ENCODE data around the gene GASK1B. TPM values are rescaled to one million over a fixed set of nuclear protein-coding genes. Genes with fewer than 3 reads are reported as not detected.

Gene GASK1B
- polyA plus RNA-seq, 6 donors from 2014 or later, result 0.04 to 0.23 (median 0.20) TPM; not detected in 2

DNA sequence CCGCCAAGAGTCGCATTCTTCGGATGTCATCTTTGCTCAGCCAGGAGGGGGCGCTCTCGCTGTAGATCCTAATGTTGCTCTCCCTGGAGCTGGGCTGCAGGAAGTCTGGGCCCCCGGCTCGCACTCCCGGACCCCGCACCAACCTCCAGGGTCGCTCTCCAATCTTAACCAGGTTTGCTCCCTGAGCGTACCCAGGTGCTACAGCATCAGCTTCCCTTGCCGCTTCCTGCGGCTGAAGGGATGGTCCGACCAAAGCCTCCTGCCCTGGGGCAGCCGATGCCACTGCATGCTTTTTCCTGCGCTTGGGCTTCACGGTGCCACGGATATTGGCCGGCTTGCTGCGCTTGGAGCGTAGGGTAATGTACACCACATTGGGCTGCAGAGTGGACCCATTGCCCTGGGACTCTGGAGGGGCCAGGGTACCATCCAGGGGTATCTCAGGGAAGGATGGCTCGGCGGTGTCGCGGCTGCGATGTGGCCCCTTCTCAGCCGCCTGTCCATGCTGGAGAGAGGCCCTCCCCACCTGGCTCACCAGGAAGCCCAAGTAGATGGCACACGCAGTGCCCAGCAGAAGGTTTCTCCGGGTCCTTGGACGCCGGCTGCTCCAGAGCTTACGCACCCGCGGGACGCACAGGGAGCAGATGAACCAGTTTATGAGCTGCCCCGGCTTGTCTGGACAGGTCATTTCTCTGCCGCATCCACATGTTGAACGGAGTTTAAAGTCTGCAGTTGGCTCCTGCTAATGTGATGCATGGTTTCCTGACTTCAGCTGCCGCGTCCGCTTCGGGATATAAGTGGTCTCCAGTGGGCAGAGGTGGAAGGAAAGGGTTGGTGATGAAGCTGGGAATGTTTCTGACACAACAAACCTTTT is 1.9 kb downstream of the GASK1B start:
- H3K4me3 Mint-ChIP-seq, result no peak overlapping the region
- H3K4me1 Mint-ChIP-seq, result peaks cover 0 to 14% (median 0%) of the 10 kb centered on the region in 3 donors
- ATAC-seq (ENCODE audit: low read depth in 2 of 2) (no peak), DNase-seq (no peak)
- no peaks in the 10 kb centered on the region for H3K36me3 Mint-ChIP-seq
- peaks cover 21 to 48% (median 38%) of the 10 kb centered on the region in 3 donors for H3K27me3 Mint-ChIP-seq
- H3K9me3 Mint-ChIP-seq, result no peaks in the 10 kb centered on the region
- H3K27ac Mint-ChIP-seq, result no peak overlapping the region

DNA sequence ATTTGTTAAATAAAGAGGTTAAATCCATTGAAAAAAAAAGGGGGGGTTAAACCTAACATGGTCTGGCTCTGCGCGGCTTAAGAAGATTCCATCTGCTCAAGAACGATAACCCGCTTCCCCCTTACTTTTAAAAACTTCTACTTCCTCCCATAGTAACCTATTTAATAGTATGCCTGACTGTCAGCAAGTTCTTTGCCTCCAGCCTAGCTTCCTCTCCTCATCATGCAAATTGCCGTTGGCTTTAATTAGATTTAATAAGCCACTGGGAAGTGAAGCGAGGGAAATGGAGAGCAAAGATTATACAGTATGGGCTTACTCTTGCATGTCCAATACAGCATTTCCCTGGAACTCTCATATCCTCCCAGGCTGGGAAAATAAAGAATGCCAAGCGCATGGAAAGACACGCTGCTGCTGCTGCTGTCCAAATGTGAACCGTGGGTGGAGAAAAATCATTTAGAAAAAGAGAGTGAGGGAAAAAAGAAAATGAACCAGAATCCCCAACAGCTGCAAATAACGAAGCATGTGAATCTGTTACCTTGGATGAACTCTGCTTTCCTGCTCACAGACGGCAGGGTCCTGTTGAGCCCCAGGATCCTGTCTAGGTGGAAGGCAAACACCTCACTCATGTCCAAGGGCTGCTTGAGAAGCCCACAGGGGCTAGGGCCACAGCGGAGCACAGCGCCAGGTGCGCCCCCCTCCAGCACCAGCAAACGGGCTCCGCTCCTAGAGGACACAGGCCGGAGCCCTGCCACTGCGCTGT is 2.7 kb downstream of the GASK1B start:
- no peaks in the 10 kb centered on the region for H3K9me3 Mint-ChIP-seq
- H3K27ac Mint-ChIP-seq, result no peak overlapping the region
- ATAC-seq (ENCODE audit: low read depth in 2 of 2), result peak in 1 of 2 donors; percentile 18
- no peak overlapping the region for H3K4me3 Mint-ChIP-seq
- DNase-seq, result no peak
- H3K4me1 Mint-ChIP-seq, result peaks cover 0 to 14% (median 0%) of the 10 kb centered on the region in 3 donors
- H3K36me3 Mint-ChIP-seq, result no peaks in the 10 kb centered on the region
- H3K27me3 Mint-ChIP-seq, result peaks cover 22 to 48% (median 38%) of the 10 kb centered on the region in 3 donors

DNA sequence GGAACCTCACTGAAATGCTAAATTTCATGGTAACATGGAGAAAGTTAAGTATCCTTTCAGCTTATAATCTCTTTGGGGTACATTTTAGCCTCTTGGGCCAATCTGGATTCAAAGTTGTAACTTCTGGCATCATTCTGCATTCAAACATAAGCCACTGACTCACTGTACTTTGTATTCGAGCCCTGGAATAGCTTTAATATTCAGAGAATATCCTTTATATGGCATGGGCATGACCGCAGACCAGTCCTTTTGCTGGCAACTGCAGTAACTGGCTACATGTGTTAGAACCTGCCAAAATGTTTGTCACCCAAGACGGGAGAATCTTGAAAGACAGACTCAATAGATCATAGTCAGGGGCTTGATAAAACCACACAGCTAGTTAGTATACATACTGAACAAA is 3.3 kb downstream of the GASK1B start:
- peaks cover 22 to 42% (median 38%) of the 10 kb centered on the region in 3 donors for H3K27me3 Mint-ChIP-seq

DNA sequence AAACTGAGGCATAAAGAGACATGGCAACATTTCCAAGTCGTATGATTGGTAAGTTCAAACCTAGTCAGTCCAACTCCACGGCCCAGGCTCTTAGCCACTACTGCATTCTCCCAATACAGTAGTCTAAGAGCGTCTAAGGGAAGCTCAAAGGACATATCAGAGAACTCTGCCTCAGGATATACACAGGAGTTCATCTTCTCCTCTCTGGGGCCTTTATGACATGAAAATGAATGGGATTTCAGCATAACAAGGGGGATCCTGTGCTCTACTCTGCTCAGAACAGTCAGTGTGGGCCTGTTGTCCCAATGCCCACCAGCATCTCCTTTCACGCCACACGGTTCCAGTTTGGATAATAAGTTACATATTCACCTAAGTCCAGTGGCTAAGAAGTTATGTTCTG is 4.2 kb downstream of the GASK1B start:
- DNase-seq, result no peak
- no peak overlapping the region for H3K27ac Mint-ChIP-seq
- peaks cover 0 to 14% (median 0%) of the 10 kb centered on the region in 3 donors for H3K4me1 Mint-ChIP-seq
- peaks cover 26 to 39% (median 38%) of the 10 kb centered on the region in 3 donors for H3K27me3 Mint-ChIP-seq
- no peak overlapping the region for H3K4me3 Mint-ChIP-seq
- no peak for ATAC-seq (ENCODE audit: low read depth in 2 of 2)
- peaks cover 0 to 2% (median 0%) of the 10 kb centered on the region in 7 donors for H3K9me3 Mint-ChIP-seq
- H3K36me3 Mint-ChIP-seq, result no peaks in the 10 kb centered on the region

More for the DNA sequence above, 3.3 kb downstream of the GASK1B start:
- no peak overlapping the region for H3K4me3 Mint-ChIP-seq
- DNase-seq (no peak), ATAC-seq (ENCODE audit: low read depth in 2 of 2) (no peak)
- no peaks in the 10 kb centered on the region for H3K9me3 Mint-ChIP-seq
- no peak overlapping the region for H3K27ac Mint-ChIP-seq
- no peaks in the 10 kb centered on the region for H3K36me3 Mint-ChIP-seq
- H3K4me1 Mint-ChIP-seq, result peaks cover 0 to 14% (median 0%) of the 10 kb centered on the region in 3 donors

DNA sequence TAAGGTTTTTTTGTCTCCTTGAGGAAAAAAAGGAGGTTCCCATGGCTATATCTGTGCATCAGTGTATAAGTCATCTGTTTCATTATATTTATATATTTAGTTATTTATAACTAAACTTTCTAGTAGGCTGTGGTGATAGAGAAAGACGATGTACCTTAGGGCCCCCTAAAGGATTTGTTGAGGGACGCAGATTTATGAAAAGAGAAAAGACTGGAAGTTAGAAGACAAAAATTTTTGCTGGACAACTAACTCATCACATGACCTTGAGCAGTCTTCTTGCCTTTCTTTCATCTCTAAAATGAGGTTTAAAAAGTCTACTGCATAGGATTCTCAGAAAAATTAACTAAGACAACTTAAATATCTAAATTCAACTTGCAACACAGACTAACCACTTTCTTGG is 6.1 kb downstream of the GASK1B start:
- Mint-ChIP-seq H3K4me3 (no peak overlapping the region), H3K27ac (no peak overlapping the region), H3K4me1 (peaks cover 0 to 11% (median 0%) of the 10 kb centered on the region in 3 donors), H3K27me3 (peaks cover 33% of the 10 kb centered on the region in 3 donors), H3K36me3 (no peaks in the 10 kb centered on the region), H3K9me3 (peaks cover 0 to 3% (median 0%) of the 10 kb centered on the region in 7 donors)
- no peak for DNase-seq
- no peak for ATAC-seq (ENCODE audit: low read depth in 2 of 2)

DNA sequence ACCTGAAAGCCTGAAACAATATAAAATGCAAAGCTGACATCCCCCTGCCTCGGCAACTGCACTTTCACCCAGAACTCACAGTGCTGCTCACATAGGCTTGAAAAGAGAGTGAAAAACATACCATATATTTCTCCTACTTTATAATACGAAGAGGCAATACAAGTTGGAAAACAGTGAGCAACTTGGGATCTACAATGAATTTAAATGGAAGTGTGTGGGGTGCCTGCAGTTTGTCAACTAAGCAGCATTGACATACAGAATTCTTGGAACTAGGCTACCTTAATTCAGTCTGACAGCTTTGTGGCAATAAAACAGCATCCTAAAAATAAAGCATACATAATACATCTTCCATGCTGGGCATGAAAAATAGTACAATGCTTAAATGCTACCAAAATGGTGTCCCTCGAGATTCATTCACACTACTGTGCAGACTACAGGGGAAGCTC is 8.0 kb downstream of the GASK1B start:
- H3K9me3 Mint-ChIP-seq, result peaks cover 0 to 3% (median 0%) of the 10 kb centered on the region in 7 donors
- no peaks in the 10 kb centered on the region for H3K36me3 Mint-ChIP-seq

DNA sequence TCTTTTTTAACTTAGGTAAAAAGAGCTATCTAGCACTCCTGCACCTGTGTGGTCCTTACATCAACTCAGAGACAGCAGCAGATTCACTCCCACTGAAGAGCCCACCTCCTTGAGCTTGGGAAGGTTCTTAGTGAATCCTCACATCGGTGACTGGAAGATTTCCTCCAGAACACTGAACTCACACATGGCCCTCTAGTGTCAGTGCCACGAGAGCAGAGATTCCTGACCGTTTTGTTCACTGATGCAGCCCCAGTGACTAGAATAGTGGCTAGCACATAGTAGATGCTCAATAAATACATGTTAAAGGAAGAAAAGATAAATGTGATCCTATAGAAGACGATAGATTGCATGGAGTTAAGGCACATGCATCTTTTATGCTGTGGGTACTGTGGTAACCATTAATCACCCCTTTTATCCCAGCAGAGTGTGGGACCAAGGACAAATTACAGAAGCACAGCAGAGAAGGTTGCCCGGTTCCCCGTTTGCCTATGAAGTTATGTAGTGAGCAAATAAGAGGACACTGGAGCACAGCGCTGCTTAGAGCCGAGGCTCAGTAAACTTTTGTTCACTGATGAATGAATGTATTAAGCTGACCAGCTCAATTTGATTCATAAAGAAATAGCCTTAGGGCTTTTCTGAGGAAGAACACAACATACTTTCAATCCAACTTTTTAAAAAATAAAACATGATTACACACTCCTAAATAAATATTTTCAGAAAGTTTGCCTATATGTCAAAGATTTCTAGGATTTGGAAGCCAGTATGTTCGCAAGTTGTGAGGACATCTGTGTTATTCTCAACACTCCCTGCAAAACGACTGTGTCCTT is 8.7 kb downstream of the GASK1B start:
- H3K4me1 Mint-ChIP-seq, result no peaks in the 10 kb centered on the region
- DNase-seq (no peak), ATAC-seq (ENCODE audit: low read depth in 2 of 2) (no peak)
- H3K27me3 Mint-ChIP-seq, result peaks cover 23 to 29% (median 23%) of the 10 kb centered on the region in 3 donors
- H3K36me3 Mint-ChIP-seq, result no peaks in the 10 kb centered on the region
- H3K9me3 Mint-ChIP-seq, result peaks cover 0 to 3% (median 0%) of the 10 kb centered on the region in 7 donors
- H3K27ac Mint-ChIP-seq, result no peak overlapping the region
- no peak overlapping the region for H3K4me3 Mint-ChIP-seq

More for the DNA sequence above, 8.0 kb downstream of the GASK1B start:
- no peak for DNase-seq
- no peak overlapping the region for H3K27ac Mint-ChIP-seq
- no peak for ATAC-seq (ENCODE audit: low read depth in 2 of 2)
- H3K4me1 Mint-ChIP-seq, result peaks cover 0 to 3% (median 0%) of the 10 kb centered on the region in 3 donors
- H3K27me3 Mint-ChIP-seq, result peaks cover 24 to 34% (median 24%) of the 10 kb centered on the region in 3 donors
- H3K4me3 Mint-ChIP-seq, result no peak overlapping the region

DNA sequence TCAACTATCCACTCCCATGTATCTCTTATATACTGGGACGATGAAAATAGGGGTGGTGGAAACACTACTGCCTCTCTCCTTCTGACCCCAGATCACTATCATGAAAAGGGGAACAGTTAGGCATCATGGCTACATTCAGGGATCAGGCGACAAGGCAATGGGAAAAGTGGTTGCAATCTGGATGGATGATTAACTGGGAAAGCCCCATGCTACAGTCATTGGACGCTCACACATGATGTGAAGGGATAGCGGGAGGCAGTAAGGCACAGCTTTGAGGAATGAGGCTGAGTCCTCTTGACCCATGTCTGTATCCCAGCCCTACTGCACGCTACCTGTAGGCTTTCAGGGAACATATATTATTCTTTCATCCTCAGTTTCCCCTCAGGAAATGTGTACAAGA is 10.2 kb downstream of the GASK1B start:
- no peak for DNase-seq
- no peak for ATAC-seq (ENCODE audit: low read depth in 2 of 2)
- H3K27ac Mint-ChIP-seq, result no peak overlapping the region

DNA sequence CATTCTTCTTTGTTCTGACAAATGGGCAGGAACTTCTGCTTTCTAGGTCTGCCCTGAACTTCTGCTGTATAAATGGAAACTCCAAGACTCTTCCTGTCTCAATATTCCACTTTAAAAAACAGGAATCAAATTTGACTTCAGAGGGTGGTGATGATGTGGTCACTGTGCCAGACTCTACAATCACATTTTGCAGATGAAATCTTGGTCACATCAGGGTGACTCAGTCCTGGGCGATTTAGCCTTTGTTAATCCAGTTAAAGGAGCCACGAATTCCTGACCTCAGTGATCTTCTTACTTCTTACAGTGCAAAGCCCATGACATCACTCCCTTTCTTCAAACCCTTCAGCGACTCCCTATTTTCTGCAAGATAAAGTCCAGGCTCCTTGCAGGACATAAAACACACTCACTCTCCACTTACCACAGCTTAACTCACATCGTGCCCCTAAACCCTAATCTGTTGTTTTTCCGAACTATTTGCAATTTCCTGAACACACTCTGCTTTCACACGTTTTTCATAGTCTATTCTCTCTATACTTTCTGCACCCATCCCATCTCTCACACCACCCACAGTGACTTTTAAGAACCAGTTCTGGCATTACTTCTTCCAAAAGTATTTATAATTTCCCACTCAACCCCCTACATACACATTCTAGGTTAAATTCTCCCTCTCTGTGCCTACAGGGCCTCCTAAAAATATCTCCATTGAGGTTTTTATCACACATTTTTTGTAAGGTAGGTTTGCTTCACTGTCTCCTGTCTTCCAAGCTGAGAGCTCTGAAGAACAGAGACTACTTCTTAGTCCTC is 11.1 kb downstream of the GASK1B start:
- ATAC-seq (ENCODE audit: low read depth in 2 of 2), result no peak
- H3K27me3 Mint-ChIP-seq, result peaks cover 15 to 22% (median 19%) of the 10 kb centered on the region in 3 donors
- no peaks in the 10 kb centered on the region for H3K4me1 Mint-ChIP-seq
- H3K27ac Mint-ChIP-seq, result peak overlapping the region in 1 of 6 donors; percentile 7
- H3K9me3 Mint-ChIP-seq, result peaks cover 0 to 3% (median 0%) of the 10 kb centered on the region in 7 donors
- H3K4me3 Mint-ChIP-seq, result no peak overlapping the region
- H3K36me3 Mint-ChIP-seq, result no peaks in the 10 kb centered on the region
- DNase-seq, result no peak

More for the DNA sequence above, 10.2 kb downstream of the GASK1B start:
- H3K4me3 Mint-ChIP-seq, result no peak overlapping the region
- peaks cover 0 to 3% (median 0%) of the 10 kb centered on the region in 7 donors for H3K9me3 Mint-ChIP-seq
- peaks cover 19 to 23% (median 19%) of the 10 kb centered on the region in 3 donors for H3K27me3 Mint-ChIP-seq
- no peaks in the 10 kb centered on the region for H3K4me1 Mint-ChIP-seq
- H3K36me3 Mint-ChIP-seq, result no peaks in the 10 kb centered on the region

DNA sequence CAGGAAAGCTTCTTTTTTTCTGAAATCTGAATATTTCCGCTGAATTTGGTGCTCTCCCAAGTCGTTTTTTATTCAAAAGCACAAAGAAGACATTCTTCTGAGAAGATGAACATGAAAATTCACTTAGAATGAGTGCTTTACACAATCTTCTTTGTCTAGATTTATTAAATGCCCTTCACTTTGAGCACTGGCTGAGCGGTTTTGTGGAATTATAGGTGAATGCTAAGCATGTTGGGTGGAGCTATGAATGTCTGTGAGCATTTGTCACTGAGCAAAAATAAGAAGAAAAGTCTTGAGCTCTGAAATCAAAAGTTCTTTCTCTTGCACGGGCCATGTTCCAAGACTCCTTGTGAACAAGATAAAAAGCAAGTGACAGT is 13.1 kb downstream of the GASK1B start:
- Mint-ChIP-seq H3K9me3 (peaks cover 0 to 3% (median 0%) of the 10 kb centered on the region in 7 donors), H3K27me3 (peaks cover 15 to 19% (median 16%) of the 10 kb centered on the region in 3 donors), H3K4me3 (no peak overlapping the region), H3K4me1 (no peaks in the 10 kb centered on the region), H3K27ac (no peak overlapping the region), H3K36me3 (no peaks in the 10 kb centered on the region)
- no peak for DNase-seq
- no peak for ATAC-seq (ENCODE audit: low read depth in 2 of 2)

DNA sequence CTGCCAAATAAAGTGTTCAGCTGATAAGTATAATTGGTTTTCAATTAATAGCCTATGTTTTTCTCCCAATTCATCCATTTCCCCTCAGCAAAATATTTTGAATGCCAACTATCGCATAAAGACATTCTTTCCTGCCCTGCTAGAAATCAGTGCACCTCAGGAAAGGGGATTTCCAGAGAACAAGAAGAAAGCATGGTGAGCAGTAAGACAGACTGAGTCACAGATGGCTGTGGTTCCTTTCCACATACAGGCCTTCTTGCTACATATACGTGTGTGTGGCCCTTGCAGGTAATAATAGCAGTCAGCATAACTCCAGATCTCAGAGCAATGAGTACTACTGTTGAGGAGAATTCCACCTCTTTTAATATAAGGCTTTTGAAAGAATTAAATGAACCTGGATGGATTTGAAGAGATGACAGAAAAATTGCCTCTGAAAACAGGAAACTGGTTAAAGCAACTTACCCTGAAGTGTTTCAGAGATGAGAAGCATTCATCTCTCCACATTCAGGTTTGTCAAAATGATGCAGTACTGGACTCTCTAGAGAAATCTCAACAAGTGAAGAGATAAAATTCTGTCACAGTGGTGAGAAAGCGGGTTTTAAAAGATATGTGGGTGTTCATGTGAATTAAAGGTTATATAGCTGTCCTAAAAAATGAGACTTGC is 13.6 kb downstream of the GASK1B start:
- DNase-seq (no peak), ATAC-seq (ENCODE audit: low read depth in 2 of 2) (no peak)
- Mint-ChIP-seq H3K27ac (no peak overlapping the region), H3K36me3 (no peaks in the 10 kb centered on the region), H3K4me3 (no peak overlapping the region), H3K9me3 (peaks cover 0 to 3% (median 0%) of the 10 kb centered on the region in 7 donors), H3K4me1 (no peaks in the 10 kb centered on the region), H3K27me3 (peaks cover 15 to 19% (median 16%) of the 10 kb centered on the region in 3 donors)

DNA sequence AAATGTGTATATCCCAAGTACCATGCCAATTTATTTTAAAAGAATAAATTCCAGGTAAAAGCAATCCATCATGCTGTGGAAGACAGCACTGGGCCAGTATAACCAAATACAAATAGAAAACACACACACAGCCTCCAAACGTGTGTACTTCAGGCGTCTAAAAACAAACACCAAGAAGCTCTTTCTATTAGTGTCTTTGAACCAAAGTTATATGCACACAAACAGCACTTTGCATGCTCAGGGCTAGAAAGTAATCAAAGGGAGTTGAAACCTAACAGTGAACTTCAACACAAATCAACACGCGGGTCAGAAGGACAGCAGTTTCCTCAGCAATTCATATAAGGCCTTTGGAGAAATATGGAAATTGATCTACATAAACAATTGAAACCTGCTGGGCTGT is 15.4 kb downstream of the GASK1B start:
- ATAC-seq (ENCODE audit: low read depth in 2 of 2) (no peak), DNase-seq (no peak)
- Mint-ChIP-seq H3K9me3 (peaks cover 0 to 5% (median 0%) of the 10 kb centered on the region in 7 donors), H3K27me3 (peaks cover 10 to 13% (median 11%) of the 10 kb centered on the region in 3 donors), H3K27ac (no peak overlapping the region), H3K36me3 (no peaks in the 10 kb centered on the region), H3K4me3 (no peak overlapping the region), H3K4me1 (no peaks in the 10 kb centered on the region)
